ENCODE measurements around the gene FGFRL1.
"Not testable (repeated sequence)": the region's sequence is repeated elsewhere in the genome, so short reads cannot be mapped to it uniquely, and the experiment has no call there.

GRCh38 chr4:1046581-1047011 lies 35.2 kb downstream of the FGFRL1 start:
- TF ChIP-seq CTCF, POLR2A (IDR thresholded peaks at IDR 0.05): not testable (repeated sequence)
